ENCODE results near the gene SCUBE2.
"Not testable (repeated sequence)": the region's sequence is repeated elsewhere in the genome, so short reads cannot be mapped to it uniquely, and the experiment has no call there.

Gene SCUBE2

DNA sequence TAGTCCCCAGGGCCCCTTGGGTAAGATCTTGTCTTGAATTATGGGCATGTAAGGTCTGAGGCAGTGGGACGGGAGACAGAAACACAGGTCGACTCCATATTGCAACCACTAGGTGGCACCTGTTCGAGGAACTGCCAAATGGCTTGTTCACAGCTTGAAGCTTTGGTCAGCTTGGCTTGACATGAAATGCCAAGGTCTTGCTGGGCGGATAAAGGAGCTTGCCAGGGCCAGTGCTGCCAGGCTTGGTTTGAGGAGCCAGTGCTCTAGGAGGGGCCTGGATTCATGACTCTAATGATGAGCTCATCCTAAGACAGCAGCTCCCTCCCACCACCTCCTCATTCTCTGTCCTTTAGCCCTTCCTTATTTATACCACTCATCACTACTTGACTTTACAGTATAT lies 75.7 kb downstream of the SCUBE2 start:
- FAIRE-seq = peak; percentile 93
- DNase-seq (ENCODE audit: insufficient read length, low spot score) = peak; percentile 66

DNA sequence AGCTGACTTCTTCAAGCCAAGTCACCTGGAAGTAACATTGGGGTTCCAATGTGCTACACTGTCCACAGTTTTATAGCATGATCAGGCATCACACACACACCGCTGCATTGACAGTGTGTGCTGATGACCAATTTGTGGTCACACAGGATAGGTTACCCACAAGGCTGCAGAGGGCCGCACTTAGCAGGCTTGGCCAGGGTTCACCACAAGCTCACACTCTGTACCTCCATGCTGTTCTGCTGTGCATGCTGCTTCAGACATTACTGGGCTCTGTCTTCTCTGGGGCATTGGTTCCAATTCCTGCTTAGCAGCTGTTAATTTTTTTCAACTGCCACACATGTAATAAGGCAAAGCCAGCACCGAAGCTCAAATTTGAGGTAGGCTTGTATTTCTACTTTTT lies 76.6 kb downstream of the SCUBE2 start:
- FAIRE-seq (no peak), DNase-seq (ENCODE audit: insufficient read length, low spot score) (no peak)

DNA sequence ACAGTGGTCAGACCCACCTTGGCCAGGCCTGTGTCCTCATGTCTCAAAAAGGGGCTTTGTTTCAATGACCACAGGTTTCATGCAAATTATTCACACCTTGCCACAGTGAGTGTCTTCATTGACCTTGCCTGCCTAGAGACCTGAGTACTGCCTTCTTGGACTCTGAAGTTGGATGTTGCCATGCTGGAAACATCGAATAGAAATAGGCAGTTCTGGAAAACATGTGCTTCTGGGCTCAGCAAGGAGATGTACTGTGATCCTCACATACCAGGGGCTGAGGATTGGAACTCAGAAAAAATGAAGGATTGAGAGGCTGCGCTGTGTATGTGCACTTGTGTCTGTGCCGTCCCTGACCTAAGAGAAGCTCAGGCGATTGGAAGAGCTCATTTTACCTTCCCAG lies 78.0 kb downstream of the SCUBE2 start:
- DNase-seq (ENCODE audit: insufficient read length, low spot score) (no peak), FAIRE-seq (no peak)

DNA sequence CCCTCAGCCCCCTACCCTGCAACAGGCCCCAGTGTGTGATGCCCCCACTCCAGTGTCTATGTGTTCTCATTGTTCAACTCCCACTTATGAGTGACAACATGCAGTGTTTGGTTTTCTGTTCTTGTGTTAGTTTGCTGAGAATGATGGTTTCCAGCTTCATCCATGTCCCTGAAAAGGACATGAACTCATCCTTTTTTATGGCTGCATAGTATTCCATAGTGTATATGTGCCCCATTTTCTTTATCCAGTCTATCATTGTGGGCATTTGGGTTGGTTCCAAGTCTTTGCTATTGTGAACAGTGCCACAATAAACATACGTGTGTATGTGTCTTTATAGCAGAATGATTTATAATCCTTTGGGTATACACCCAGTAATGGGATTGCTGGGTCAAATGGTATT lies 81.9 kb downstream of the SCUBE2 start:
- not testable (repeated sequence) for FAIRE-seq

DNA sequence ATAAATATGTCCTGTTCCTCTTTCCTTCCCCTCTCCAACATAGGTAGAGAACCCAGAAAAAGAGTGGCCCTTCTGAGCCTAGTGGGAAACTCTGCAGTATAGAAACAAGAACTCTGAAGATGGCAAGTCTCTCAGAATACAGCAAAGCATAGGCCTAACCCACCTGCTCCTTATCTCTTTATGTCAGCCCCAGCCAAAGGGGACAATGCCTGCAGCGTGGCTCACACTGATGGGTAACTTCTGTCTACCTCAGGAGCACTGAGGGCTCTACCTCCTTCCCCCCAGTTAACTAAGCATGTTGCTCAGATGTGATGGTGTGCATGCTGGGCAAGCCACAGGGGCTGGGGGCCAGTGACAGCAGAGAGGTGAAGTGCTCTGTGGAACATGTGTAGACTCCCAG lies 82.7 kb downstream of the SCUBE2 start:
- DNase-seq (ENCODE audit: insufficient read length, low spot score) = no peak
- FAIRE-seq = no peak

More for the DNA sequence above, 81.9 kb downstream of the SCUBE2 start:
- not testable (repeated sequence) for DNase-seq (ENCODE audit: insufficient read length, low spot score)

DNA sequence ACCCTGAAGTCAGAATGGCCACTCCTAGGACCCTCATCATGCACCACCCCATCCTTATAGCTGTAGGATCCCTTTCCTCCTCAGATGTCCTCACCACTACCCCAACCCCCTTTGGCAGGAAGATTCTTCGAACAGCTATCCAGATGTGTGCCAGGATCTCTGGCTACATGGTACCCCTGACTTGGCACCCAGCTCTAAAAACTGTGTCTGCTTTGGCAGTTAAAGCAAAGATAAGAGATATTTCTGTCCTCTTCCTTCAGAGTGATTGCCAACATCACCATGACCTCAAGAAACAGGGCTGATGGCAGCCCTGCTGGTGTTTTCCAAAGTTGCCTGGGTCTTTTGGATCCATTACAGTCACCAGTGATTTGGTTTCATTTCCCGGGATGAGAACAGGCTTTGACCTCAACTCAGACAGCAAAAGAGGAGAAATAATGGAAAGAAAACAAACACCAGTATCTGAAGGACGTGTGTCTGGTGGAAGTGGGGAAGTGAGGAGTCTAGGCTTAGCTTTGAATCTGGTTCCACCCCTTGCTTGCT lies 83.3 kb downstream of the SCUBE2 start:
- FAIRE-seq = no peak
- DNase-seq (ENCODE audit: insufficient read length, low spot score) = no peak

DNA sequence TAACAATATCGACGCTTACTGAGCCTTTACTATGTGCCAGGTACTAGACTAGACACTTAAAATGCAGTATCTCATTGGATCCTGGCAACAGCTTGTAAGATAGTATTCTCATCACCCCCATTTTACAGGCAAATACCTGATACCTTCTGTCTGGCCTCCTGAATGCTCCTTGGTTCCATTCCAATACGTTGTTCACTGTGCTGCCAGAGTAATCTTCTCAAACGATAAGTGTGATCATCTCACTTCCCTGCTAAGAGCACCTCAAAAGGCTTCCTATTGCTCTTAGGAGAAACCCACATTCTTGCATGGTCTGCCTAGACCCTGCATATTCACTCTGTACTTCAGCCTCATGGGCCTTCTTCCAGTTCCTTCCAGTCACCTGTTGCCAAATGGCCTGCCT lies 86.3 kb downstream of the SCUBE2 start:
- FAIRE-seq = no peak
- DNase-seq (ENCODE audit: insufficient read length, low spot score) = no peak

DNA sequence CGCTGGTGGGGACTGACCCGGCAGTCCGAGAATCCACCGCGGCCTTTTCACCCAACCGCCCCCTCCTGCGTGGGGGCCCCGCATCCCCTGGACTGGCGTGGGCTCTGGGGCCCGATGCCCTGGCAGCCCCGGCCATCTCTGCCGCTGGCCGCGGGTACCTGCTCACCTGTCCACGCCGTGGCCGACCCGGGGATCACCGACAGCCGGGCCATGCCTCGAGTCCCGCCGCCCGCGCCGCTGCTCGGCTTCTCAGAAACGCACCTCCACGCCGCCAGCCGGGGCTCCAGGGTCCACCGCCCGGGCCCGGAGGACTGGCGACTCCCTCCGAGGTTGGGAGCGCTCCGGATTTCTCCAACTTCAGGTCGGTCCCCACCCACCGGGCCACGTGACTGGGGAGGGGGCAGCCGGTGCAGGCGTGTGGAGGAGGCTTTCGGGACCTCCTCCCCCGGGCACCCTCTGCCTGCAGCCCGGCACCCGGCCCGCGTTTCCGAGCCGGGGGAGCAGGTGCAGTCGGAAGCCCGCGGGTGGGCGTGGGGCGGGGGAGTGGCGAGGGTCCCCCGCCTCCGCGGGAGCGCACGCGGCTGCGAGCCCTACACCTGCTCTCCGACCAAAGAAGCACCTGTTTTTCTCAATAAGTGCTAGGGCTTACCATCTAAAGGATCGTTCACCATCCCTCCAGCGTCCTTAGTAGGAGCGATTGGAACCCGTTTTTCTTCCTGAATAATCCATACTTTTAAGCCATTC lies 87.0 kb downstream of the SCUBE2 start:
- FAIRE-seq (no peak), DNase-seq (ENCODE audit: insufficient read length, low spot score) (no peak)

DNA sequence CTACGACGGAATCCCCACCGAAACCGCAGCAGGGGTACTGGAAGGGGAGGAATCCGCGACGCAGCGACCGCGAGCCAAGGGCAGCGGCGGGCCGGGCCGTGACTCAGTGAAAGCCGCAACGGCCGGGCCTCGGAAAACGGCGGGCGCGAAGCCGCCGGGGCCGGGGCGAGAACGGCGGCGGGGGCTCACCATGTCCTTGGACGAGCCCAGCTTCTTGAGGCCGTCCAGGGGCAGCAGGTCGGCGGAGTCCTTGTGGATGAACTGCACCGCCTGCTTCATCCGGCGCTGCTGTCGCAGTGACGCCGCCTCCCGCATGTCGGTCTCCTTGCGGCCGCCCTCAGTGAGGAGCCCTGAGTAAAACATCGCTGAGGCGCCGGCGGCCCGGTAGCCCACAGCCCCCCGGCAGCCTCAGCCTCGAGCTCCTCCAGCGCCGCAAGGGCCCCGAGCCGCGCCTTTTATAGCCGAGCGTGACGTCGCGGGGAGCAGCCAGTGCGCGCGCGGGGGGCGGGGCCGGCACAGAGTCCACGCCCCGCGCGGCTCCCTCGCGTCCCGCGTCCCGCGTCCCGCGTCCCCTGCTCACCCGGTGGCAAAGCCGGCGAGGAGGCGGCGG lies 87.7 kb downstream of the SCUBE2 start, which contains the start of gene NRIP3:
NRIP3 (minus strand) TSS at position 429 of the 610 bp plus-strand sequence; CDS start at position 363, 66 bp downstream.
- FAIRE-seq (no peak), DNase-seq (ENCODE audit: insufficient read length, low spot score) (peak; percentile 34)

DNA sequence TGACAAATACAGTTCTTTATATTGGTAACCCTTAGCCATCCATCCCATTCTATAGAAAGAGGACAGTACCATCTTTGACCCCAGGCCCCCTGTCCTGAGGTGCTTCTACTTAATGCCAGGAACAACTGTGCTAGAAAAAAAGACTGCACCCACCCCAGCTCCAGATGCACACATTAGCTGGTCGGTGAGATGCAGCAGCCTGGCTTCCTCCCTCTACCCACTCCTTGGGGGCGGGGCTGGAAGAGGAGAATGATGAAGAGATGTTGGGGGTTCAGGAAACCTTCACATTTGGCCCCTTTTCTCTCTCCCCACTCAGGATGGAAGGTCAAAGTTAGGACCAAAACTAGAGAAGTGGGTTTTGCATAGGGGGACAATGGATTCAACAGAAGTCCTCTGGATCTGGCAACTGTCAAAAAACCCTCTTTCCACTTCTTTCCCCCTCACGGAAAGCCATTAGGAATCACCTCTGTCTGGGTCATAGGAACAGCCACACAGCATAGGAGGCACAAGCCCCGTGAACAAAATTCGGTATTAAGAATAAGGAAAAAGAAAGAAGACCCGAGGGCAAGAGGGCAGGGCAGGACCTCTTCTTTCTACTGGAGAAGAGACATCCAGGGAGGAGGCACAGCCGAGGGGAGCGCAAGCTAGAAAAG lies 88.4 kb downstream of the SCUBE2 start:
- DNase-seq (ENCODE audit: insufficient read length, low spot score) (no peak), FAIRE-seq (no peak)

DNA sequence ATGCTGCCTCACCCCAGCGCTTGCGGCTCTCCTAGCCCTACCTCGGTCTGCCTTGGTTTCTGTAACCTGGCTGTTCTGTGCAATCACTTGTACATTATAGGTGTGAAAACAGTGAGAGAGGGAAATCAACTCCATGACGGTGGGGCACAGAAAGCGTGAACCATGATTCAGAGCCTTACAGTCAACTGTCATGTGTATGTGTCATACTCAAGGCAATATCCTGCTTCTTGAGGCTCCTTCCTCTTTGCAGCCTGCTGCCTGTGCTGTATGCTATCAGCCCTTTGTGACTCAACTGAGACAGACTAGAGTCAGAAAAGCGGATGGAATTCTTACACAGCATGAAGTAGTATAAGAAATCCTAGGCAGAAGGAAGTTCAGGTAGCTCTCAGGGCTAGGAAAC lies 89.7 kb downstream of the SCUBE2 start:
- FAIRE-seq (no peak), DNase-seq (ENCODE audit: insufficient read length, low spot score) (no peak)

DNA sequence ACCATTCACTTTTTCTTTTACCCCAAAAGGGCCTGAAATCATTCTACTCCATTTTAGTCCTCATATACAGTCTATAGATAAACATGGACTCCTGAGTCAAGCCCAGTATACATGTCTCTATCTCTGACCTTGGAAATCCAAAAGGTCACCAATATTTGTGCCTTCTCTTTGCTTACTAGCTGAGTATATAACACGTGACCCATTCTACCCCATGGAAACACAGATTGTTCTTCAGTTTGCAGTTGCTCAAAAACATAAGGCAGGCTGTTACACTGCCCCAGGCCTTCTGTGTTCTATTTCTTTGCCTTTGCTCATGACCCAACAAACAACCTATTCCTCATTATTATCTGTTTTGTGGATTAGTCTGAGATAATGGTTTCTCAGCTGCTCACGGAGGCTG lies 93.4 kb downstream of the SCUBE2 start:
- FAIRE-seq = no peak
- DNase-seq (ENCODE audit: insufficient read length, low spot score) = no peak

DNA sequence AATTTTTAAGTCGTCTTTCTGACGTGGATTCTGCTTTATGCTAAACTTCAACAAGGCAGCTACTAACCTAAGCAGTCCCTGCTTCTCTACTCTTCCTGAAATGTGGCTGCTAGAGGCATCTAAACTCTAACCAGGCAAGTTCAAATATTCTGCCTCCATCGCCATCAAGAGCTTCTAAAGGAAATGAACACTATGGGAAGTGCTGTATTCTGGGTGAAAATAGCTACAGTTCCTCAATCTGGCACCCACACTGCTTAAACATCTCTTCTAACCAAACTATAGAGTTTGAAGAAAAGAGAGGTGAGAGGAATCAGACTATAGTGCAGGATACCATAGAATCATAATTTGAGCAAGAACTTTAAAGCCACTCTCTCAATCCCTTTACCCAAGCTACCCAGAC lies 93.9 kb downstream of the SCUBE2 start:
- no peak for FAIRE-seq
- no peak for DNase-seq (ENCODE audit: insufficient read length, low spot score)

DNA sequence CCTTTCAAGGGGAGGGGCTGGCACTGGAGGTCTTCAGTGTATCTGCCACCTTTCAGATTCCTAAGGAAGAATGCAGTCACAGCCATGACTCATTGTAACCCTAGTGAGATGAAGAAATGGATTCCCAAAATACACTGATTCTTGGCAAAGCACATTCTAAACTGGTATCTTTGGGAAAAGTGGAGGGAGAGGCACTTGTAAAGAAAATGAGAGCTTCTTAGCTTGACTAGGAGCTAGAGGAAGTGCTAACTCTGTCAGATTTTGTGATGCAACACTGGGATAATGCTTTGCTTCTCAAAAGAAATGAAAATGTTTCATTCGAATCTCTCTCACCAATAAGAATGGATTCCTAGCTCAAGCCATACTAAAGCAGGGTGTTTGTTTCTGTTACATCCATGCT lies 101.9 kb downstream of the SCUBE2 start:
- FAIRE-seq = no peak
- no peak for DNase-seq (ENCODE audit: insufficient read length, low spot score)

DNA sequence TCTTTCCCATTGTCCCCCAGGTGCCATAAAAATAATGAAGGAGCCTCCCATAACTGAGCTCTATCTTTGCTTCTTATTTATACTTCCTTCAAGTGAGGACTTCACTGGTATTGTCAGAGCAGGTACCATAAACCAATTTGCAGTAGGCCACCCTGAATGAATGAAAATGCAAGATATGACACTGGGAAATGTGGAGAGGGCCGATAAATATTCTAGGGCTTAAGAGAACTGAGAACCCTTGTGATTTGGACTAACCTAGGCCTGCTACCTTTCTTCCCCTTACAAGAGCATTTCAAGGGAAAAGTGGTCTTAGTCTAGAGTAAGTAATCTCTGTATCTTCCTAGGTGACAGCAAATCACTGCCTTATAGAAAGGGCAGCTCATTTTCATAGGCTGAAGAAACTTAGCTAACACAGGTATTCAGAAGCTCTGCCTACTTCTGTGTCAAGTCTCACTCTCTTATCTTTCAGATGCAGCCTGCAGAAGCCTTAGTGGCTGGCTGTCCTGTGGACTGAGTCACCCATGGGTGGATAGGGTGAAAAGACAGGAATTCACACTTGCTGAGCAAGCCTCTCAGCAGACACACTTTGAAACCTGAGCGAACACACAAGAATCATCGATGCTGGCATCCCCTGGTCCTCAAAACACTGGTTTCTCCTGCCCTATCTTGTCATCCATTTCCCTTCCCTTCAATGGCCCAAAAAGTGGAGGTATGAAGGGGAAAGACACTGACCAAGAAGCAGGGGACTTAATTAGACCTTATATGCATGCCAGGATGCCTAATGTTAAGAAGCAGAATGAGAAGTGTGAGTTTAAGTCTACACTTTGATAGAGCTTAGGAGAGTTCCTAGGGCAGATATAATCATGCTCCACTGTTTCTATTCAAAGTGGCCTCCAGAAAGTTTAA lies 102.8 kb downstream of the SCUBE2 start:
- FAIRE-seq (no peak), DNase-seq (ENCODE audit: insufficient read length, low spot score) (no peak)

DNA sequence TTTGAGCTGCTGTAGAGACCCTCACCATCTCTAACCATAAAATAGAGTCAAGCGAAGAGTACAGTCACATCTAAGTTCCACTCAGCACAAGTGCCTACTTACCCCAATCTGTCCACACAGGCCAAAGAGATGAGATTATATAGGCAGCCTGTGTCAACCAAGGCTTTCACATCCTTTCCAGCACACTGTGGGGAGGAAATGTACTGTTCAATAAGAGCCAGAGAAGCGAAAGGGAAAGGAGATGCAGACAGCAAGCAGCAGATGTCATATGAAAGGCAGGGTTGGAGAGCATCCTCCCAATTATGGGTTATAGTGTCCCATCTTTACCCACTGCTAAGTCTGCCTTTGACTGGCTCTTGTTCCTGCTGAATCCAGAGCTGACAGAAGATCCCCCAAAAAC lies 104.0 kb downstream of the SCUBE2 start:
- FAIRE-seq = no peak

DNA sequence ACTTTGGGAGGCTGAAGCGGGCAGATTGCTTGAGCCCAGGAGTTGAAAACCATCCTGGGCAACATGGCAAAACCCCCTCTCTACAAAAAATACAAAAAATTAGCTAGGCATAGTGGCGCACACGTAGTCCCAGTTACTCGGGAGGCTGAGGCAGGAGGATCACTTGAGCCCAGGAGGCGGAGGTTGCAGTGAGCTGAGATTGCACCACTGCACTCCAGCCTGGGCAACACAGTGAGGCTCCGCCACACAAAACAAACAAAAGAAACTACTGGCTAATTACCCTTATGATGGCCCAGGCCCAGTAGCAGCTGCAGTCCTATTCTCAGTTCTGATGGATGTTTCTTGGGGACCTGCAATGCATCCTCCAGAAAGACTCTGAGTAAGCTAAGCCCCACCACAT lies 104.6 kb downstream of the SCUBE2 start:
- FAIRE-seq; DNase-seq (ENCODE audit: insufficient read length, low spot score): not testable (repeated sequence)

More for the DNA sequence above, 104.0 kb downstream of the SCUBE2 start:
- no peak for DNase-seq (ENCODE audit: insufficient read length, low spot score)

DNA sequence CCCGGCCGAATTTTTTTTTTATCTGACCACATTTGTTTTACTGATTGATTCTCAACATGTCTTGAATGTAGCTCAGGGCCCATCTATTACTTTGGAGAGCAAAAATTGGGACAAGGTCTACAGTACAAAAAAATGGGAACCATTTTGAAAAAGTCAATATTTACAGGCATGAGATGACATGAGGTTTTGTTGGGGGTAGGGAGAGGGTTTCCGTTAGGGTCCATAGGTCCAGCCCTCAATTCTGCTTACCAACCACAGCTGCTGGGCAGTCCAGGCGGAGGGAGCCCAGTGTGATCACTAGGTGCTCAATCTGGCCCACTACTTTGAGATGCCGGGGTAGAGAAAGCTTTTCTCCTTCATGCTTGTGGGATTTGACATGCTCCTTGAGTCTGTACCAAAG lies 105.9 kb downstream of the SCUBE2 start:
- FAIRE-seq = no peak

DNA sequence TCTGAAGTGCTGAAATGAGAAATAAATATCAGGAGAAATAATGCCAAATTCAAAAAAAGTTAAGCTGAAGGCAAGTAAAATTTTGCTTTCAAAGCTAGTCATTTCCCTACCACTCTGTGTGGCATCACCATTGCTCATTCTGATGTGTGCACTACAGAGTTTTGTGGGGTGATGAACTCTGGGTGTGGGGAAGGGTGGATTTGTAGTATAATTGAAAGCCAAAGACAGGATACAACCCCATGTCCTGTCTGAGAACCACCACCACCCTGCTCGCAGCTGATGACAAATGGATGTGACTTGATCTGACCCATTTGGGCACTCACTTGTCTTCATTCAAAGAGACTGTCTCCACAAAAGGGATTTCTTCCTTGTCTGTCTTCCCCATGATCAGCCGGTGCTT lies 107.8 kb downstream of the SCUBE2 start:
- DNase-seq (ENCODE audit: insufficient read length, low spot score) = no peak
- no peak for FAIRE-seq

More for the DNA sequence above, 105.9 kb downstream of the SCUBE2 start:
- DNase-seq (ENCODE audit: insufficient read length, low spot score) = no peak

DNA sequence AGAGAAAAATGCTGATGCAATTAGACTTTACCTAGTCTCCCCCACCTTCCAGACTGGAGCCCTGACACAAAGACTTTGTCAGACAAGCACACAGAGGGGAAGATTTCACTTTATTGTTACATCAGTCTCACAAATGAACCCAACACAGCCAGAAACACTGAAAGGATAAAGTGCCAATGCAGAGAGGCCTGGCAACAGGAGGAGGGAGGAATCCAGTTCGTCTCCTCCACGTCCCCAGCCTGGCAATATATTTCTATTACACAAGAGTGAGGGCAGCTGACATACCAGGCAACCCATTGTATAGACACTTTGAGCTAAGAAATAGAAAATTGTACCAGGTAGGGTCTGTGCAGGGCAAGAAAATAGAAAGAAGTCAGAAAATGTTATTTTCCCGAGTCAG lies 110.9 kb downstream of the SCUBE2 start:
- FAIRE-seq = no peak
- DNase-seq (ENCODE audit: insufficient read length, low spot score) = no peak
